BLaER1 treated with 17β-estradiol and CSF1 and Interleukin-3, amounts not matched to agents 10 nM and 100 nM (cell line): ENCODE results near the gene BCL2L12.
"Not testable (repeated sequence)": the region's sequence is repeated elsewhere in the genome, so short reads cannot be mapped to it uniquely, and the experiment has no call there.

Source experiments
- H3K27ac ChIP-seq, 11 experiments: shearing (Covaris generic); formaldehyde crosslinking; 2 replicates each; pipeline ENCODE4 v1.8.1; 2022
- H3K27me3 ChIP-seq, 11 experiments: shearing (Covaris generic); formaldehyde crosslinking; 2 replicates each; pipeline ENCODE4 v1.8.1; 2022
- H3K36me3 ChIP-seq, 11 experiments: shearing (Covaris generic); formaldehyde crosslinking; 2 replicates each; pipeline ENCODE4 v1.8.1; 2022
- H3K4me1 ChIP-seq, 10 experiments: shearing (Covaris generic); formaldehyde crosslinking; 2 replicates each; pipeline ENCODE4 v1.8.1; 2022
- H3K4me2 ChIP-seq, 11 experiments: shearing (Covaris generic); formaldehyde crosslinking; 2 replicates each; pipeline ENCODE4 v1.8.1; 2022
- H3K4me3 ChIP-seq, 10 experiments: shearing (Covaris generic); formaldehyde crosslinking; 2 replicates each; pipeline ENCODE4 v1.8.1; 2022
- H3K9ac ChIP-seq, 11 experiments: shearing (Covaris generic); formaldehyde crosslinking; 2 replicates each; pipeline ENCODE4 v1.8.1; 2022
- H3K9me3 ChIP-seq, 11 experiments: shearing (Covaris generic); formaldehyde crosslinking; replicated peaks in 1 of 11; 2 replicates each; pipeline ENCODE4 v1.8.1; 2022
- H4K20me1 ChIP-seq, 11 experiments: shearing (Covaris generic); formaldehyde crosslinking; 2 replicates each; pipeline ENCODE4 v1.8.1; 2022
- Cebpa-rat ChIP-seq, 11 experiments: shearing (Covaris generic); IDR thresholded peaks; 2 replicates each; pipeline ENCODE4 v1.8.1; 2022

Gene BCL2L12

DNA sequence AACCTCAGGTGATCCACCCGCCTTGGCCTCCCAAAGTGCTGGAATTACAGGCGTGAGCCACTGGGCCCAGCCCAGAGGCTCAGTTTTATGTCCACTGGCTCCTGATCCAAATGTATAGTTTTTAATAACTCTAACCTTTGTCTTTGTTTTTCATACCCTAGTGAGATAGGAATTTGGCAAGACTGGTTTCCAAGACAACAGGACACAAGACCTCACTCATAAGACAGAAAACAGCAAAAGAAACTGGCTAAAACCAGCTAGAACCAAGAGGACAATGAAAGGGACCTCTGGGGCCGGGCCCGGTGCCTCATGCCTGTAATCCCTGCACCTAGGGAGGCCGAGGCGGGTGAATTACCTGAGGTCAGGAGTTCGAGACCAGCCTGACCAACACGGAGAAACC lies 52.8 kb downstream of the BCL2L12 start:
- no peak for TF ChIP-seq Cebpa-rat (IDR thresholded peaks at IDR 0.05)
- no peaks in the 10 kb centered on the region for H3K27me3 ChIP-seq
- H3K4me1 ChIP-seq, result peaks cover 0 to 22% (median 14%) of the 10 kb centered on the region in 10 experiments; a peak in 17 of 20 replicates
- no peak overlapping the region for H3K9ac ChIP-seq
- H3K4me2 ChIP-seq, result no peak overlapping the region
- H3K36me3 ChIP-seq, result no peaks in the 10 kb centered on the region
- H4K20me1 ChIP-seq, result no peaks in the 10 kb centered on the region
- no peak overlapping the region for H3K4me3 ChIP-seq
- H3K27ac ChIP-seq, result peak overlapping the region in 1 of 11 experiments; percentile 20; a peak in 1 of 22 replicates
- H3K9me3 ChIP-seq, result peaks cover 4 to 34% (median 16%) of the 10 kb centered on the region in 11 experiments; a peak in 18 of 22 replicates

GRCh38 chr19:49718991-49719390 lies 53.3 kb downstream of the BCL2L12 start:
- peaks cover 4 to 35% (median 16%) of the 10 kb centered on the region in 11 experiments; a peak in 18 of 22 replicates for H3K9me3 ChIP-seq
- H3K4me3 ChIP-seq, result no peak overlapping the region
- H3K27me3 ChIP-seq, result no peaks in the 10 kb centered on the region
- H3K4me2 ChIP-seq, result no peak overlapping the region
- peak overlapping the region in 1 of 11 experiments; percentile 20; a peak in 1 of 22 replicates for H3K27ac ChIP-seq
- H3K4me1 ChIP-seq, result peaks cover 0 to 22% (median 14%) of the 10 kb centered on the region in 10 experiments; a peak in 17 of 20 replicates
- H3K36me3 ChIP-seq, result no peaks in the 10 kb centered on the region
- H4K20me1 ChIP-seq, result no peaks in the 10 kb centered on the region
- TF ChIP-seq Cebpa-rat (IDR thresholded peaks at IDR 0.05), result no peak
- H3K9ac ChIP-seq, result no peak overlapping the region

DNA sequence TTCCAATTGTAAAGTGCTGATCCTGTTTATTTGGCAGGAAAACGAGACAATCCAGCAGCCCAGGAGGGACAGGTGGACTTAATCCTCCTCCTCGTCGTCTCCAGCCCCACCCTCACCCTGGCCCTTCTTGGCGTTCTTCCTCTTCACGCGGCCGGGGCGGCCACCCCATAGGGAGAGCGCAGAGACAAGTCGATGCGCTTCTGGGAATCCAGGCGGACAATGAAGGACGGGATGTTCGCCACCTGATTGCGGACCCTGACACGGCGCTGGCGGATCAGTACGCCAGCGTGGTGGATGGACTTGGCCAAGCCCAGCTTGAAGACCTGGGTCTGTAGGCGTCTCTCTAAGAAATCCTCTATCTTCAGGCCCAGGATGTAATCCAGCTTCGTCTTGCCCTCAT lies 53.7 kb downstream of the BCL2L12 start:
- H3K4me2 ChIP-seq, H3K27ac ChIP-seq, H3K9ac ChIP-seq: not testable (repeated sequence)

More for the DNA sequence above, 53.7 kb downstream of the BCL2L12 start:
- H3K4me1 ChIP-seq, result peaks cover 0 to 22% (median 14%) of the 10 kb centered on the region in 10 experiments; a peak in 17 of 20 replicates
- H4K20me1 ChIP-seq, H3K36me3 ChIP-seq, H3K4me3 ChIP-seq, H3K27me3 ChIP-seq: not testable (repeated sequence)
- peaks cover 4 to 35% (median 16%) of the 10 kb centered on the region in 11 experiments; a peak in 18 of 22 replicates for H3K9me3 ChIP-seq
